ENCODE measurements around the gene ZNF831. TPM values are rescaled to one million over a fixed set of nuclear protein-coding genes. Genes with fewer than 3 reads are reported as not detected.

ZNF831 gene
- total RNA-seq, 1 experiment from 2014 or later = 0.15 TPM

DNA sequence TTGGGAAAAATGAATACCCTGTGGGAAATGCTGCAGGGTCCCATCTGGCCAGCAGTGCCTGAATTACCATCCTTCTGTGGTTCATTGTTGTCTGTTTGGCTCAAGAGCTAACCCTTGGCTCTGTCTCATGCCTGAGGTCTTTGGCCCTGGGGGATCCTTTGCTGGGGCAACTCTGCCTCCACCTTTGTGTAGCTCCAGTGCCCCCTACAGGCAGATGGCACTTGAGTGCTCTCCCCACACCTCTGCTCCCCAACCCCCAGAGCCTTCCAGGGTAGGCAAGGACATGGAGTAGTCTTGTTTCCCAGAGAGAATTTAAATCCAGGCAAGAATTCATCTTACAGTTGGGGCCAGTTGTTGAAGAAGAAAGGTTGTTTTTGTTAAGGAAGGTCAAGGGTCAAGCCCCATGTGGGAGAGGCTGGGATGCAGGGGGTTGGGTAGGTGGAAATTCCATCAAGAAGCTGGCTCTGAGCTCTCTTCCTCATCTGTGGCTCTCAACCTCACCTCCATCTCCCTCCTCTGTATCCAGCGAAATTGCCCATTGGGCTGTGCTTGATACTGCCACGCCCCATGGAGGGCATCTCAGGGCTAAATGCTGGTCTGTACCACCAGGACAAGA, 44.2 kb downstream of the ZNF831 start:
- ATAC-seq (peak; percentile 90), DNase-seq (ENCODE audit: low read depth, low spot score) (peak; percentile 16)
- intact Hi-C loops (cut with micrococcal nuclease) = no loop called here

More for the DNA sequence above, 44.2 kb downstream of the ZNF831 start:
- Histone ChIP-seq H3K27me3 (ENCODE audit: insufficient read depth, low read length) (peaks cover 22% of the 10 kb centered on the region), H3K4me2 (ENCODE audit: low read length) (no peak overlapping the region), H2AFZ (ENCODE audit: low read depth, low read length, poor library complexity, severe bottlenecking) (no peak overlapping the region), H3K9me2 (ENCODE audit: insufficient read depth) (no peaks in the 10 kb centered on the region), H3K9me3 (ENCODE audit: control insufficient read depth in 1 of 2, insufficient read depth in 1 of 2, low read depth in 1 of 2, low read length in 2 of 2) (no peaks in the 10 kb centered on the region), H3K4me3 (replicated peaks in 1 of 2; ENCODE audit: low read depth in 1 of 2, low read length in 2 of 2) (no peak overlapping the region), H3K27ac (ENCODE audit: low read depth, low read length) (no peak overlapping the region), H3K36me3 (ENCODE audit: control insufficient read depth in 1 of 2, insufficient read depth in 2 of 2, low read length in 2 of 2) (no peaks in the 10 kb centered on the region), H3K9ac (ENCODE audit: low read length) (no peak overlapping the region), H3K4me1 (ENCODE audit: control insufficient read depth in 1 of 2, insufficient read depth in 2 of 2, low read length in 2 of 2) (no peaks in the 10 kb centered on the region), H3K79me2 (ENCODE audit: insufficient read depth, low read length) (no peaks in the 10 kb centered on the region), H4K20me1 (ENCODE audit: insufficient read depth) (no peaks in the 10 kb centered on the region)
- TF ChIP-seq SRF (IDR thresholded peaks at IDR 0.05; ENCODE audit: low read depth) (no peak), ELF1 (IDR thresholded peaks at IDR 0.05; ENCODE audit: borderline replicate concordance, low read depth) (no peak), EZH2phosphoT487 (IDR thresholded peaks at IDR 0.05; ENCODE audit: borderline replicate concordance) (no peak), EGR1 (IDR thresholded peaks at IDR 0.05; ENCODE audit: low read depth) (no peak), RAD21 (IDR thresholded peaks at IDR 0.05; ENCODE audit: low read depth) (peak; percentile 71), CEBPB (IDR thresholded peaks at IDR 0.05; ENCODE audit: low read depth) (no peak), ZNF274 (IDR thresholded peaks at IDR 0.05; ENCODE audit: low read depth, low read length) (no peak), SIN3A (IDR thresholded peaks at IDR 0.05; ENCODE audit: low read depth) (no peak), TCF7L2 (IDR thresholded peaks at IDR 0.05; ENCODE audit: borderline replicate concordance, extremely low read depth, insufficient read depth, insufficient read length) (no peak), FOSL1 (IDR thresholded peaks at IDR 0.05; ENCODE audit: low read depth) (no peak), EZH2 (IDR thresholded peaks at IDR 0.05) (no peak)
- TF ChIP-seq, protein P1, sequence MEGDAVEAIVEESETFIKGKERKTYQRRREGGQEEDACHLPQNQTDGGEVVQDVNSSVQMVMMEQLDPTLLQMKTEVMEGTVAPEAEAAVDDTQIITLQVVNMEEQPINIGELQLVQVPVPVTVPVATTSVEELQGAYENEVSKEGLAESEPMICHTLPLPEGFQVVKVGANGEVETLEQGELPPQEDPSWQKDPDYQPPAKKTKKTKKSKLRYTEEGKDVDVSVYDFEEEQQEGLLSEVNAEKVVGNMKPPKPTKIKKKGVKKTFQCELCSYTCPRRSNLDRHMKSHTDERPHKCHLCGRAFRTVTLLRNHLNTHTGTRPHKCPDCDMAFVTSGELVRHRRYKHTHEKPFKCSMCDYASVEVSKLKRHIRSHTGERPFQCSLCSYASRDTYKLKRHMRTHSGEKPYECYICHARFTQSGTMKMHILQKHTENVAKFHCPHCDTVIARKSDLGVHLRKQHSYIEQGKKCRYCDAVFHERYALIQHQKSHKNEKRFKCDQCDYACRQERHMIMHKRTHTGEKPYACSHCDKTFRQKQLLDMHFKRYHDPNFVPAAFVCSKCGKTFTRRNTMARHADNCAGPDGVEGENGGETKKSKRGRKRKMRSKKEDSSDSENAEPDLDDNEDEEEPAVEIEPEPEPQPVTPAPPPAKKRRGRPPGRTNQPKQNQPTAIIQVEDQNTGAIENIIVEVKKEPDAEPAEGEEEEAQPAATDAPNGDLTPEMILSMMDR (IDR thresholded peaks at IDR 0.05 in 2 of 3, conservative IDR thresholded peaks at IDR 0.05 in 1 of 3; ENCODE audit: borderline replicate concordance in 1 of 3, insufficient read depth in 1 of 3, low read depth in 2 of 3, low read length in 2 of 3) = peak; percentile 53 to 72 (median 67); a peak in 5 of 6 replicates
- TF ChIP-seq, protein P2, sequence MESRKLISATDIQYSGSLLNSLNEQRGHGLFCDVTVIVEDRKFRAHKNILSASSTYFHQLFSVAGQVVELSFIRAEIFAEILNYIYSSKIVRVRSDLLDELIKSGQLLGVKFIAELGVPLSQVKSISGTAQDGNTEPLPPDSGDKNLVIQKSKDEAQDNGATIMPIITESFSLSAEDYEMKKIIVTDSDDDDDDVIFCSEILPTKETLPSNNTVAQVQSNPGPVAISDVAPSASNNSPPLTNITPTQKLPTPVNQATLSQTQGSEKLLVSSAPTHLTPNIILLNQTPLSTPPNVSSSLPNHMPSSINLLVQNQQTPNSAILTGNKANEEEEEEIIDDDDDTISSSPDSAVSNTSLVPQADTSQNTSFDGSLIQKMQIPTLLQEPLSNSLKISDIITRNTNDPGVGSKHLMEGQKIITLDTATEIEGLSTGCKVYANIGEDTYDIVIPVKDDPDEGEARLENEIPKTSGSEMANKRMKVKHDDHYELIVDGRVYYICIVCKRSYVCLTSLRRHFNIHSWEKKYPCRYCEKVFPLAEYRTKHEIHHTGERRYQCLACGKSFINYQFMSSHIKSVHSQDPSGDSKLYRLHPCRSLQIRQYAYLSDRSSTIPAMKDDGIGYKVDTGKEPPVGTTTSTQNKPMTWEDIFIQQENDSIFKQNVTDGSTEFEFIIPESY (IDR thresholded peaks at IDR 0.05; ENCODE audit: extremely low read depth, insufficient replicate concordance, low read length) = no peak
- TF ChIP-seq, protein P3, sequence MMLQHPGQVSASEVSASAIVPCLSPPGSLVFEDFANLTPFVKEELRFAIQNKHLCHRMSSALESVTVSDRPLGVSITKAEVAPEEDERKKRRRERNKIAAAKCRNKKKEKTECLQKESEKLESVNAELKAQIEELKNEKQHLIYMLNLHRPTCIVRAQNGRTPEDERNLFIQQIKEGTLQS (IDR thresholded peaks at IDR 0.05) = no peak
- TF ChIP-seq, protein P4, sequence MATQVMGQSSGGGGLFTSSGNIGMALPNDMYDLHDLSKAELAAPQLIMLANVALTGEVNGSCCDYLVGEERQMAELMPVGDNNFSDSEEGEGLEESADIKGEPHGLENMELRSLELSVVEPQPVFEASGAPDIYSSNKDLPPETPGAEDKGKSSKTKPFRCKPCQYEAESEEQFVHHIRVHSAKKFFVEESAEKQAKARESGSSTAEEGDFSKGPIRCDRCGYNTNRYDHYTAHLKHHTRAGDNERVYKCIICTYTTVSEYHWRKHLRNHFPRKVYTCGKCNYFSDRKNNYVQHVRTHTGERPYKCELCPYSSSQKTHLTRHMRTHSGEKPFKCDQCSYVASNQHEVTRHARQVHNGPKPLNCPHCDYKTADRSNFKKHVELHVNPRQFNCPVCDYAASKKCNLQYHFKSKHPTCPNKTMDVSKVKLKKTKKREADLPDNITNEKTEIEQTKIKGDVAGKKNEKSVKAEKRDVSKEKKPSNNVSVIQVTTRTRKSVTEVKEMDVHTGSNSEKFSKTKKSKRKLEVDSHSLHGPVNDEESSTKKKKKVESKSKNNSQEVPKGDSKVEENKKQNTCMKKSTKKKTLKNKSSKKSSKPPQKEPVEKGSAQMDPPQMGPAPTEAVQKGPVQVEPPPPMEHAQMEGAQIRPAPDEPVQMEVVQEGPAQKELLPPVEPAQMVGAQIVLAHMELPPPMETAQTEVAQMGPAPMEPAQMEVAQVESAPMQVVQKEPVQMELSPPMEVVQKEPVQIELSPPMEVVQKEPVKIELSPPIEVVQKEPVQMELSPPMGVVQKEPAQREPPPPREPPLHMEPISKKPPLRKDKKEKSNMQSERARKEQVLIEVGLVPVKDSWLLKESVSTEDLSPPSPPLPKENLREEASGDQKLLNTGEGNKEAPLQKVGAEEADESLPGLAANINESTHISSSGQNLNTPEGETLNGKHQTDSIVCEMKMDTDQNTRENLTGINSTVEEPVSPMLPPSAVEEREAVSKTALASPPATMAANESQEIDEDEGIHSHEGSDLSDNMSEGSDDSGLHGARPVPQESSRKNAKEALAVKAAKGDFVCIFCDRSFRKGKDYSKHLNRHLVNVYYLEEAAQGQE (IDR thresholded peaks at IDR 0.05; ENCODE audit: low read depth) = no peak
- CTCF ChIA-PET = interaction anchor here (0.9 to 3.3 kb wide), 8 partner anchors 10 to 727 kb away, joined by 3 to 12 read pairs (median 4); no protein-coding TSS in a partner anchor
- RAD21 ChIA-PET (ENCODE audit: low non-redundant PET in 1 of 2, low total read pairs in 2 of 2, uncharacterized antibody in 2 of 2, unreplicated experiment in 2 of 2) = no interaction called here
- POLR2A ChIA-PET = no interaction called here
- BruUV-seq (replicated peaks) = no TSS peak
